Chondrocyte (in vitro differentiated cells): ENCODE data around the gene TTR. TPM values are rescaled to one million over a fixed set of nuclear protein-coding genes. Genes with fewer than 3 reads are reported as not detected.

ENCODE experiments used
- DNase-seq: peaks from one replicate; pipeline ENCODE4 v3.0.0; 2021; ENCODE audit warnings: mixed read lengths, low spot score
- H3K27ac Mint-ChIP-seq: one replicate; pipeline ENCODE4 v1.8.0; 2021; ENCODE audit warnings: mild to moderate bottlenecking, moderate library complexity, mixed read lengths; ENCODE audit not compliant: unreplicated experiment
- H3K27me3 Mint-ChIP-seq: 2 replicates; pipeline ENCODE4 v1.8.0; 2021; ENCODE audit warnings: low read depth, mixed read lengths
- H3K36me3 Mint-ChIP-seq: 2 replicates; pipeline ENCODE4 v1.8.0; 2021; ENCODE audit warnings: low read depth, mixed read lengths
- H3K4me1 Mint-ChIP-seq: 2 replicates; pipeline ENCODE4 v1.8.0; 2021; ENCODE audit warnings: low read depth, mild to moderate bottlenecking, mixed read lengths
- H3K4me3 Mint-ChIP-seq: one replicate; pipeline ENCODE4 v1.8.0; 2021; ENCODE audit warnings: mild to moderate bottlenecking, moderate library complexity, mixed read lengths; ENCODE audit not compliant: unreplicated experiment
- H3K9me3 Mint-ChIP-seq: 2 replicates; pipeline ENCODE4 v1.8.0; 2021; ENCODE audit warnings: low read depth, mixed read lengths
- total RNA-seq: library from RNA; stranded (reverse); gene quantifications from 3 replicates; pipeline ENCODE4 v1.2.1, GENCODE V29; 2021
- TF ChIP-seq, protein P1 (sequence below): fragments of 200-600 bp; sonication (generic); IDR thresholded peaks from 2 replicates; pipeline ENCODE4 v1.5.0; 2021; ENCODE audit warnings: antibody characterized with exemption, mild to moderate bottlenecking, moderate library complexity

The TTR gene
- total RNA-seq, 1 donor from 2014 or later, result not detected

- no peak for DNase-seq
- Mint-ChIP-seq H3K4me1 (peaks cover 3% of the 10 kb centered on the region), H3K4me3 (no peak overlapping the region), H3K9me3 (no peaks in the 10 kb centered on the region), H3K36me3 (no peaks in the 10 kb centered on the region), H3K27me3 (peaks cover 6% of the 10 kb centered on the region), H3K27ac (no peak overlapping the region)
- TF ChIP-seq, protein P1, sequence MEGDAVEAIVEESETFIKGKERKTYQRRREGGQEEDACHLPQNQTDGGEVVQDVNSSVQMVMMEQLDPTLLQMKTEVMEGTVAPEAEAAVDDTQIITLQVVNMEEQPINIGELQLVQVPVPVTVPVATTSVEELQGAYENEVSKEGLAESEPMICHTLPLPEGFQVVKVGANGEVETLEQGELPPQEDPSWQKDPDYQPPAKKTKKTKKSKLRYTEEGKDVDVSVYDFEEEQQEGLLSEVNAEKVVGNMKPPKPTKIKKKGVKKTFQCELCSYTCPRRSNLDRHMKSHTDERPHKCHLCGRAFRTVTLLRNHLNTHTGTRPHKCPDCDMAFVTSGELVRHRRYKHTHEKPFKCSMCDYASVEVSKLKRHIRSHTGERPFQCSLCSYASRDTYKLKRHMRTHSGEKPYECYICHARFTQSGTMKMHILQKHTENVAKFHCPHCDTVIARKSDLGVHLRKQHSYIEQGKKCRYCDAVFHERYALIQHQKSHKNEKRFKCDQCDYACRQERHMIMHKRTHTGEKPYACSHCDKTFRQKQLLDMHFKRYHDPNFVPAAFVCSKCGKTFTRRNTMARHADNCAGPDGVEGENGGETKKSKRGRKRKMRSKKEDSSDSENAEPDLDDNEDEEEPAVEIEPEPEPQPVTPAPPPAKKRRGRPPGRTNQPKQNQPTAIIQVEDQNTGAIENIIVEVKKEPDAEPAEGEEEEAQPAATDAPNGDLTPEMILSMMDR, result peak; percentile 48
Measured at GRCh38 chr18:31553800-31554199, 37.9 kb upstream of the TTR start.

DNA sequence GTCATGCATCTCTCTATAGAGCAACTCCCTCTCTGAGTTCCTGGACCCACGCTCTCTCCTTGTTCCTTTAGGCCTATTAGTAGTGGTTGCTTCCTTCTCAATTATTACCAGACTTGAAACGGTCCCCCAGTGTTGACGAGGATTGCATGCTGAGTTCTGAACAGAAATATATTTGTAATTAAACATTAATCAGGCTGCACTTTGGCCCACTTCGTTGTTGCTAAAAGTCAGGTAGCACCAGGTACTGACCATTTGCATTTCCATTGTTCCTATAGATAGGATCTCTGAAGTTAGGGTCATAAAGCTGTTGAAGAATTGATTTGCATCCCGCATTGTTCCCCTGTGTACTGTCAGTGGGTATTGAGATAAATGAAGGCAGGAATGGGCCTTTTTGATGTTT lies 36.9 kb upstream of the TTR start:
- Mint-ChIP-seq H3K27me3 (peaks cover 6% of the 10 kb centered on the region), H3K4me1 (peaks cover 3% of the 10 kb centered on the region), H3K27ac (no peak overlapping the region), H3K4me3 (no peak overlapping the region), H3K36me3 (no peaks in the 10 kb centered on the region), H3K9me3 (no peaks in the 10 kb centered on the region)
- no peak for DNase-seq
- TF ChIP-seq, protein P1, result no peak

DNA sequence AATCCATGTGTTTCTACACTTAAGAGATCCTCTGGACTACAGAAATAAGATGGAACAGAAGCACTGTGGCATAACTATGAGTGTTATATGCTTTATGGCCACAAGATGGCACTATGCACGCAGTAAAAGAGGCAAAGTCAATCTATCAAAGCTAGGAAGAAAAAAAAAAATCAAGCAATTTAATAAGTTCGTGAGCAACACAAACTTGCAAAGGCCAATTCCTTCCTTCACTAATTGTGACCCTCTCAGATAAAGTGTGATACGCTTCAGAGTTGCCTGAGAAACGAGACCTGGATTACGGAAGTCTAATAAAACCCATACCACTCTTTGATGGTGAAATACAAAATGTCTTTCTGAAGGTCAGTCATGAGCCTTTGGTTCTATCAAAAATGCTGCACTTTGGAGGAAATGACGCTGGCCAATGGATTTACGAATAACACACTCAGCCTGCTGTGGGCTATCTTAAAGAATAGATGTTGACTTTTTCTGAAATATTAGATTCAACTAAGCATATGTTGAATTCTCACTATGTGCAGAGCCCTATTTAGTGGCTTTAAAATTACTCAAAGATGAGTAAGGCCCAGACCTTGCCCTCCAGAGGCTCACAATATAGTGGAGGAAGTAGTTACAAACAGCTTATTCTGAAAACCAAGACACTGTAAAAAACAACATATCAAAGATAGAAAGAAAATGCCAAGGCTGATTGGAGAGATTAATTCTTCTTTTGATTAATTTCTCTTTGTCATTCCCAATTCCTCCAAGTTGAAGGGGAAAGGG lies 35.5 kb upstream of the TTR start:
- Mint-ChIP-seq H3K4me1 (peaks cover 6% of the 10 kb centered on the region), H3K27ac (no peak overlapping the region), H3K27me3 (peaks cover 6% of the 10 kb centered on the region), H3K36me3 (no peaks in the 10 kb centered on the region), H3K9me3 (no peaks in the 10 kb centered on the region), H3K4me3 (no peak overlapping the region)
- no peak for DNase-seq
- TF ChIP-seq, protein P1, result peak; percentile 96

DNA sequence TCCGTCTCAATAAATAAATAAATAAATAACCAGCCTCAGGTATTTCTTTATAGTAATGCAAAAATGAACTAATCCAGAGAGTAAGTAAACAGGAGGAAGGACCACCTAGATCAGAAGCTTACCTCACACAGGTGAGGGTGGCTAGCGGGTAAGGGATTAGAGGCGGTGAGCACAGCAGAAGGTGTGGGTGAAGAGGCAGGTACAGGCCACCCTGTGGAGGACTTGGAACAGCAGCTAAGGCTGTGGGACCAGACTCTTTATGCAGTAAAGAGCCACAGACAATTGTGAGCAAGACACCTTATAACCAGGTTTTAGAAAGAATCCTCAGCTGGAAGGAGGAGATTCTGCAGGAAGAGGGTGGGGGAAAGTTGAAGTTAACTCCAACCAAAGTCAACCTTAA lies 34.2 kb upstream of the TTR start:
- no peak overlapping the region for H3K4me3 Mint-ChIP-seq
- TF ChIP-seq, protein P1, result no peak
- H3K4me1 Mint-ChIP-seq, result peaks cover 6% of the 10 kb centered on the region
- H3K27ac Mint-ChIP-seq, result no peak overlapping the region
- no peak for DNase-seq
- no peaks in the 10 kb centered on the region for H3K9me3 Mint-ChIP-seq
- H3K27me3 Mint-ChIP-seq, result peaks cover 5% of the 10 kb centered on the region
- H3K36me3 Mint-ChIP-seq, result no peaks in the 10 kb centered on the region

DNA sequence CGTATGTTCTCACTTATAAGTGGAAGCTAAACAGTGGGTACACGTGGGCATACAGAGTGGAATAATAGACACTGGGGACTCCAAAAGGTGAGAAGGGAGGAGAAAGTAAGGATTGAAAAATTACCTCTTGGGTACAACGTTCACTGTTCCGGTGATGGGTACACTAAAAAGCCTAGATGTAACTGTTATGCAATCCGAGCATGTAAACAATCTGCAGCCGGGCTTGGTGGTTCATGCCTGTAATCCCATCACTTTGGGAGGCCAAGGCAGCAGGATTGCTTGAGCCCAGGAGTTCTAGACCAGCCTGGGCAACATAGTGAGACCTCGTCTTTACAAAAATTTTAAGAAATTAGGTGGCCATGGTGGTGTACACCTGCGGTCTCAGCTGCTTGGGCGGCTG lies 33.1 kb upstream of the TTR start:
- no peak overlapping the region for H3K4me3 Mint-ChIP-seq
- no peak overlapping the region for H3K27ac Mint-ChIP-seq

More for the DNA sequence above, 33.1 kb upstream of the TTR start:
- Mint-ChIP-seq H3K9me3 (no peaks in the 10 kb centered on the region), H3K36me3 (no peaks in the 10 kb centered on the region), H3K27me3 (peaks cover 11% of the 10 kb centered on the region), H3K4me1 (peaks cover 6% of the 10 kb centered on the region)
- TF ChIP-seq, protein P1, result no peak
- DNase-seq, result no peak
